Lower leg skin (tissue), 3 donors: Measurements from ENCODE around the gene PPP2R5D.

ENCODE experiments used
- POLR2A ChIP-seq, 2 donors: fragments of 450-650 bp; IDR thresholded peaks; one replicate each; pipeline ENCODE4 v1.6.1; 2016 to 2017; ENCODE audit warnings: antibody characterized with exemption in 2 of 2, mild to moderate bottlenecking in 1 of 2, moderate library complexity in 1 of 2
- TF ChIP-seq, protein P1 (sequence below), 3 donors: fragments of 450-650 bp; IDR thresholded peaks; one replicate each; pipeline ENCODE4 v1.5.1; 2016; ENCODE audit warnings: antibody characterized with exemption in 3 of 3, mild to moderate bottlenecking in 3 of 3, moderate library complexity in 2 of 3

DNA sequence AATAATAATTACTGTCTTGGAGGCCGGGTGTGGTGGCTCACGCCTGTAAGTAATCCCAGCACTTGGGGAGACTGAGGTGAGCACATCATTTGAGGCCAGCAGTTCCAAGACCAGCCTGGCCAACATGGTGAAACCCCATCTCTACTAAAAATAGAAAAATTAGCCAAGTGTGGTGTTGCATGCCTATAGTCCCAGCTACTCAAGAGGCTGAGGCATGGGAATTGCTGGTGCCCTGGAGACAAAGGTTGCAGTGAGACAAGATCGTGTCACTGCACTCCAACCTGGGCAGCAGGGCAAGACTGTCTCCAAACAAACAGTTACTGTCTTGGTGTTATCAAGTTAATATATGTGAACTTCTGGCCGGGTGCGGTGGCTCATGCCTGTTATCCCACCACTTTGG, 42.0 kb downstream of the PPP2R5D start:
- TF ChIP-seq, protein P1, sequence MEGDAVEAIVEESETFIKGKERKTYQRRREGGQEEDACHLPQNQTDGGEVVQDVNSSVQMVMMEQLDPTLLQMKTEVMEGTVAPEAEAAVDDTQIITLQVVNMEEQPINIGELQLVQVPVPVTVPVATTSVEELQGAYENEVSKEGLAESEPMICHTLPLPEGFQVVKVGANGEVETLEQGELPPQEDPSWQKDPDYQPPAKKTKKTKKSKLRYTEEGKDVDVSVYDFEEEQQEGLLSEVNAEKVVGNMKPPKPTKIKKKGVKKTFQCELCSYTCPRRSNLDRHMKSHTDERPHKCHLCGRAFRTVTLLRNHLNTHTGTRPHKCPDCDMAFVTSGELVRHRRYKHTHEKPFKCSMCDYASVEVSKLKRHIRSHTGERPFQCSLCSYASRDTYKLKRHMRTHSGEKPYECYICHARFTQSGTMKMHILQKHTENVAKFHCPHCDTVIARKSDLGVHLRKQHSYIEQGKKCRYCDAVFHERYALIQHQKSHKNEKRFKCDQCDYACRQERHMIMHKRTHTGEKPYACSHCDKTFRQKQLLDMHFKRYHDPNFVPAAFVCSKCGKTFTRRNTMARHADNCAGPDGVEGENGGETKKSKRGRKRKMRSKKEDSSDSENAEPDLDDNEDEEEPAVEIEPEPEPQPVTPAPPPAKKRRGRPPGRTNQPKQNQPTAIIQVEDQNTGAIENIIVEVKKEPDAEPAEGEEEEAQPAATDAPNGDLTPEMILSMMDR (IDR thresholded peaks at IDR 0.05): no peak
- no peak for TF ChIP-seq POLR2A (IDR thresholded peaks at IDR 0.05)
